Measurements from ENCODE around the gene RGL1.

DNA sequence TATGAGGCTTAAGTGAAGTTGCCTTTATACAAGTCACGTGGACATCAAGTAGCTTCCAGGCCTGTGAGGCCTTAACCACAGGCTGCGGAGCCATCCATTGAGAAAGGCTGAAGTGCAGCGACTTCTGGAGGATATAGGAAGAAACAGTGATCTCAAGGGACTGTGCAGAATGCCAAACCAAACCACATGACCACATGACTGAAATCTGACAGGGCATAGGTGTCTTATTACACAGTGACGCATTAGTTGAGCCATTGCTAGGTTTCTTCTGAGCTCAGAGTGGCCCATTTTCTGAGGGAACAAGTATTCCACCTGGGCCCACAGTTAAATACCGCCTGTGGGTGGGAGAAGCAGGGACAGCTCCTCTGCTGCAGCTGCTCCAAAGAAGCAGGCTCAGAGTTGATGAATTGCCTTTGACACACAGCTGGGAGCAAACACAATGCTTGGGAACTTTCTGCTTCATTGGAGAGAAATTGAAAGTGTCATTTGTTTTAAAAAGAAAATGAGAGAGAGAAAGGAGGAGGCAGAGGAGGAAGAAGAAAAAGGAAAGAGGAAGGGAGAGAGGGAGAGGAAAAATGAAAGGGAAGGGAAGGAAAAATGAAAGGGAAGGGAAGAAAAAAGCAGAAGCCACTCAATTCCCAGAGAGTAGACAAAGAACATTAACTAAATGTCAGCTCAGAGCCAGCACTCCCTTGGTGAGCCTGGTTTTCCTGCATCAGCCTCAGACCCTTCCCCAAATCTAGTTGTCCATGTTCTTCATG is 138.2 kb downstream of the RGL1 start:
- TF ChIP-seq YY1 (IDR thresholded peaks at IDR 0.05; ENCODE audit: insufficient read depth, insufficient read length) (no peak), SUZ12 (IDR thresholded peaks at IDR 0.05; ENCODE audit: extremely low read depth, insufficient read depth, insufficient read length) (no peak)
